ENCODE measurements around the gene HEG1.

The HEG1 gene

GRCh38 chr3:124923833-124924232 is 132.0 kb downstream of the HEG1 start:
- H3K4me1 ChIP-seq (ENCODE audit: control insufficient read depth, insufficient read depth, low read length): peaks cover 6% of the 10 kb centered on the region; the same call in 1 of the 2 replicates
- no peaks in the 10 kb centered on the region for H3K9me3 ChIP-seq (ENCODE audit: control insufficient read depth, insufficient read depth, low read depth, low read length)

GRCh38 chr3:124920718-124921117 is 135.1 kb downstream of the HEG1 start:
- no peaks in the 10 kb centered on the region for H3K36me3 ChIP-seq (ENCODE audit: control insufficient read depth, insufficient read depth, low read length)
- H3K27ac ChIP-seq (ENCODE audit: low read depth, low read length): no peak overlapping the region
- H3K27me3 ChIP-seq (ENCODE audit: control insufficient read depth, insufficient read depth, low read length): no peaks in the 10 kb centered on the region
- no peak overlapping the region for H3K9ac ChIP-seq (ENCODE audit: low read length)
- H3K9me3 ChIP-seq (ENCODE audit: control insufficient read depth, insufficient read depth, low read depth, low read length): no peaks in the 10 kb centered on the region
- H3K4me3 ChIP-seq (ENCODE audit: low read depth, low read length): no peak overlapping the region
- H3K4me1 ChIP-seq (ENCODE audit: control insufficient read depth, insufficient read depth, low read length): peaks cover 6% of the 10 kb centered on the region; the same call in 1 of the 2 replicates

More at GRCh38 chr3:124923833-124924232, 132.0 kb downstream of the HEG1 start:
- H3K9ac ChIP-seq (ENCODE audit: low read length): no peak overlapping the region
- H3K27ac ChIP-seq (ENCODE audit: low read depth, low read length): no peak overlapping the region
- H3K36me3 ChIP-seq (ENCODE audit: control insufficient read depth, insufficient read depth, low read length): no peaks in the 10 kb centered on the region
- no peaks in the 10 kb centered on the region for H3K27me3 ChIP-seq (ENCODE audit: control insufficient read depth, insufficient read depth, low read length)
- H3K4me3 ChIP-seq (ENCODE audit: low read depth, low read length): no peak overlapping the region

DNA sequence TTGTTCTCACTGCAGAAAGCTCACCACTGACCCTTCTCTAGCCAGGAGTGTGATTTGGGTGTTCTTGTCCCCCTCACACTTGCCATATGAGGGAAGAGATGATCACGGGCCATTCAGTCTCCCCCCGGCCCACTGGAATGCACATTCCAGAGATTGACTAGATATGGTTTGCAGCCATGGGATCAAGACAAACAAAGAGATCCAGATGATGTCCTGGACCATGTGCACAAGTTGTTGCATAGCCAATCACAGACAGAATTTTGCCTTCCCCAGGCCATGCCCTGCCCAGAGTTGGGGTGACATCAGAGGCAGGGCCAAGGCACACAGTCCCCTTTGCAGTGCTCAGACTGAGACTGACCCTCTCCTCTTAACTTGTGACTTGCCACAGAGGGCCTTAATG is 136.0 kb downstream of the HEG1 start:
- no peak overlapping the region for H3K4me3 ChIP-seq (ENCODE audit: low read depth, low read length)
- H3K27me3 ChIP-seq (ENCODE audit: control insufficient read depth, insufficient read depth, low read length): no peaks in the 10 kb centered on the region
- H3K9ac ChIP-seq (ENCODE audit: low read length): no peak overlapping the region

GRCh38 chr3:124918524-124918923 is 137.3 kb downstream of the HEG1 start:
- Histone ChIP-seq H3K9me3 (ENCODE audit: control insufficient read depth, insufficient read depth, low read depth, low read length) (no peaks in the 10 kb centered on the region), H3K27ac (ENCODE audit: low read depth, low read length) (no peak overlapping the region), H3K36me3 (ENCODE audit: control insufficient read depth, insufficient read depth, low read length) (no peaks in the 10 kb centered on the region), H3K27me3 (ENCODE audit: control insufficient read depth, insufficient read depth, low read length) (no peaks in the 10 kb centered on the region), H3K4me1 (ENCODE audit: control insufficient read depth, insufficient read depth, low read length) (peaks cover 6% of the 10 kb centered on the region; the same call in 1 of the 2 replicates), H3K4me3 (ENCODE audit: low read depth, low read length) (no peak overlapping the region), H3K9ac (ENCODE audit: low read length) (no peak overlapping the region)

More for the DNA sequence above, 136.0 kb downstream of the HEG1 start:
- Histone ChIP-seq H3K36me3 (ENCODE audit: control insufficient read depth, insufficient read depth, low read length) (no peaks in the 10 kb centered on the region), H3K27ac (ENCODE audit: low read depth, low read length) (no peak overlapping the region), H3K9me3 (ENCODE audit: control insufficient read depth, insufficient read depth, low read depth, low read length) (no peaks in the 10 kb centered on the region), H3K4me1 (ENCODE audit: control insufficient read depth, insufficient read depth, low read length) (peaks cover 6% of the 10 kb centered on the region; the same call in 1 of the 2 replicates)

- H3K9ac ChIP-seq (ENCODE audit: low read length): no peak overlapping the region
- H3K27ac ChIP-seq (ENCODE audit: low read depth, low read length): no peak overlapping the region
- H3K9me3 ChIP-seq (ENCODE audit: control insufficient read depth, insufficient read depth, low read depth, low read length): no peaks in the 10 kb centered on the region
- peaks cover 6% of the 10 kb centered on the region; the same call in 1 of the 2 replicates for H3K4me1 ChIP-seq (ENCODE audit: control insufficient read depth, insufficient read depth, low read length)
- H3K36me3 ChIP-seq (ENCODE audit: control insufficient read depth, insufficient read depth, low read length): no peaks in the 10 kb centered on the region
- no peaks in the 10 kb centered on the region for H3K27me3 ChIP-seq (ENCODE audit: control insufficient read depth, insufficient read depth, low read length)
- no peak overlapping the region for H3K4me3 ChIP-seq (ENCODE audit: low read depth, low read length)
These were observed 138.9 kb downstream of the HEG1 start for GRCh38 chr3:124916837-124917409.
